SHP77 (cell line): ENCODE measurements around the gene HOXD1.

ENCODE experiments used
- DNase-seq, 2 experiments: peaks; one replicate each; lab custom pipeline; 2025; lab: John Stamatoyannopoulos, UW

HOXD1 gene

DNA sequence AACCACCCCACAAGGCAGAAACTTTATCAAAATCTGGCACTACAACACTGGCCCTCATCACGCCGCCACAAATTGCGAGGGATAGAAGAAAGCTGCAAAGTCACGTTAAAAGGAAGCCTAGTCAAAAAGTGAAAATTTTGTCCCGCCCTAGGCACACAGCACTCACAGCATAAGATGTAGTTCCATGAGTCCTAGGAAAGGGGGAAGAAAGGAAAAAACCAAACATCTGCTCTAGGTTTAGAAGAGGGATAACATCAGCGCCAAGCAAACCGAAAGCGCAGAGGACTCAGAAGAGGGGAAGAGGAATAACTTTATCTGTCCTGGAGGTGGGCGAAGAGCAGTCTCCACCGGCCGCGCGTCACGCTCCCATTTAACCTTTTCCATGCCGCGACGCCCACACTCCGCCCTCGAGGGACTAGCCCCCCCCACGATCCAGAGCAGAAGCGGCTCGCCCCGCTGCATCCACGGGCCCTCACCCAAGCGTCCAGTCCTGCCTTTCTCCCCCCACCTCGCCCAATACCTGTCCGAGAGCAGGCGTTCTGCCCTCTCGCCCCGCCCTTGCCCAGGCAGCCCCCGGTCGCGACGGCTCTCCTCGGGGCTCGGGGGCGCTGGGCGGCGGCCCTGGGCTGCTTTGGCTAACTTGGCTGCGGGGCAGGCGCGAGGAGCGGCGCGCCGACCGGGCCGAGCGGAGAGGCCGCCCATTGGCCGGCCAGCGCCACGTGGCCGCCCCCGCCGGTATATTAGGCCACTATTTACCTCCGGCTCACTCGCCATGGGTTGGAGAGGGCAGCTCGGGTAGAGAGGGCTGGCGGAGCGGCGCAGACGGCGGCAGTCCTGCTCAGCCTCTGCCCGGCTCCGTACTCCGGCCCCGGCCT lies at the start of gene HOXD1:
HOXD1 (plus strand) TSS at position 770 of the 875 bp plus-strand sequence. CDS start 134 bp downstream, outside the sequence.
- peak; percentile 30 to 36 for DNase-seq

DNA sequence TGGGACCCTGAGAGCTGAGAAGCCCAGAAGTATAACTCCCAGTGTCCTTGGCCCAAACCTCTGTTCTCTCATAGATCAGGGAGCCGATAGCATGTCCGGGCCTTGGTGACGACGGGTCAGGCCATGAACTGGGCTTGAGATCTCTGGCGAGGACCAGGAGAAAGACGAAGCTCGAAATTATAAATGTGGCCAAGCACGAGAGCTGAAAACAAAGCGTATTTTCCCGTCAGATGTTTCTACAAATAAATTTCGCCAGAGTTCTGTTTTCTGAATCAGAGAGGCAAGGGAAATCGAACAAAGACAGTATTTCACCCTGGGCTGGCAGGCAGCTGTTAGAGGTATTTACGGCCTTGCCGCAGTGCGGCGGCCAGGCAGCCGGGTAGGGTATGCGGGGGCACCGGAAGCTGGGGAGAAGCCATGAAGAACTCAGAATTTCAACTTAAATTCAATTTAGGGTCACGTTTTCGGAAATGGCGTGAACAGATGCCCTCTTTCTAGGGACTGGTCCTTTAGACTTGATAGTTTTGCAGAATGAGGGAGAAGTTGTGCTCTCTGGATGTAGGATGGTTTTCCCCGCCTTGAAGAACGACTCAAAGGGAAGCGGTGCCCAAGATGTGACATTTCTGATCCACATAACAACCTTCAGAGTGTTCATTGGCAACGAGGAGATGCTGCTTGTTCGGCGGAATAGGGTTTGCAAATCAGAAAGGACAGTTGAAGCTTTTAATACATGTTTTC lies 49.4 kb upstream of the HOXD1 start:
- no peak for DNase-seq

DNA sequence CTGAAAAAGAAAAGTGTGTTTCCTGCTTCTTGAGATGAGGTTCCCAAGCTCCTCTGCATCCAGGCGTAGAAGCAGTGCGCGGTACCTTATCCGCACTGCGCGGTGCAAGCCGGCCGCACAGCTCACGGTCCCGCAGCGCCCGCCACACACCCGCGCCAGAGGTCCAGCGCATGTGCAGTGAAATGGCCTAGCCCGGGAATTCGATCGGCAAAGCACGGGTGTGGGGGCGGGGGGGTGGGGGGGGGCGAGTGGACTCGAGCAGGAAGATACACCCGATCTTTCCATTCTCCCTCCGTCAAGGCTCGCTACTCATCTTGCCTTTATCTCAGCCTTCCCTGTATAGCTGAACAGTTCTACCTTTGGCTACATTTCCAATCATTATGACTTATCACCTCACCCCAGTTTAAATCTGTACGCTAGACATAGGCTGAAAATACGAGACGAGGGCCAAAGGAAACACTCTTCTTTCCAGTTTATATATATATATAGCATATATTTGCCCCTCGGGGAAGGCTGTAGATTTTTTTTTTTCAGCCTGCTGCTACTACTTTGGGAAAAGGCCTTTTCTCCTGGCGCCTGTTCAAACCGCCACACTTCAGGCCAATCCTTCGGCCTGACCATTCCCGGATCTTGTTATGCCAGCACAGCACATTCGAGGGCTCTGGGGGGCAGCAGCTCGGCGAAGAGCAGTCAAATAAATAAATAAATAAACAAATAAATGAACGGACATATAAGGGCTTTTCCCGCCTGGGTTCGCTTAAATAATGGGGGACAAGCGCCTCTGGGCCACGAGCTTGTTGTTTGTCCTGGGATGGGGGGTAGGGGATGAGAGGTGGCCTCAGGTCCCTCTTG lies 48.6 kb upstream of the HOXD1 start:
- DNase-seq: no peak

DNA sequence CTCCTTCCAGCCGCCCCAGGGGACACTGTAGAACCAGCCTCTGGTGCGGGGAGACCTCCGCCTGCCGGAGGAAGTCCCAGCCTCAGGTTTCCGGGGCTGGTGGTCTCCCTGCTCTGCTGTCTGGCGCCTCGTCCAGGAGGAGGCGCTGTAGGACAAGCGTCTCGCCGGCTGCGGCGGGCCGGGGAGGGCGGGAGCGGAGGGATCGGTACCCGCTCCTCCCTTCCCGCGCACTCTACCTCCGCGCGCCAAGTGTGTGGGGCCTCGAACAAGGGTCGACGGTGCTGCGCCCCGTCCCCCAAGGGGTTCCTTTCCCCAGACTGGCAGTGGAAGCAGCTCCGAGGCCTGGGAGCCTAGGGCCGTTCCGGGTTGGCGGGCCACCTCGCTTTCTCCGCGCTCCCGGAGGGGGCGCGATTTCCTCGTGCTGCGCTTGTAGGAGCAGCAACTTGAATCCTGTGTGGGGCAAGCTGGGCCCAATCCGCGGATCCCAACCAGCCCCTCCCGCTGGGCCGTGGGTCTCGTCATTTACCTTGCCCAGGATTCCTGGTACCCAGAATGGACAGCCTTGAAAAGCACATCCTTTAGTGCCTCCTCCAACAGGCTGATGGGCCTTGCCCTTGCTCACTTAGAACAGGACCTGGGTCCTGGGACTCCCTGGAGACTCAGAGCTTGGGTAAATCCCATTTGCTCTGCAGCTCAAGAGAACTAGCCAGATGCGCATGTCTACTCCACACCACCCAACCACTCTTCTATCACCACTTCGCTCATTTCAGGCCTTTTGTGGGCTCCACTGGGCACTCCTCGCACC lies 47.8 kb upstream of the HOXD1 start:
- peak; percentile 43 to 57 for DNase-seq

- DNase-seq: no peak
These were observed 46.2 kb upstream of the HOXD1 start for GRCh38 chr2:176142281-176142680.

DNA sequence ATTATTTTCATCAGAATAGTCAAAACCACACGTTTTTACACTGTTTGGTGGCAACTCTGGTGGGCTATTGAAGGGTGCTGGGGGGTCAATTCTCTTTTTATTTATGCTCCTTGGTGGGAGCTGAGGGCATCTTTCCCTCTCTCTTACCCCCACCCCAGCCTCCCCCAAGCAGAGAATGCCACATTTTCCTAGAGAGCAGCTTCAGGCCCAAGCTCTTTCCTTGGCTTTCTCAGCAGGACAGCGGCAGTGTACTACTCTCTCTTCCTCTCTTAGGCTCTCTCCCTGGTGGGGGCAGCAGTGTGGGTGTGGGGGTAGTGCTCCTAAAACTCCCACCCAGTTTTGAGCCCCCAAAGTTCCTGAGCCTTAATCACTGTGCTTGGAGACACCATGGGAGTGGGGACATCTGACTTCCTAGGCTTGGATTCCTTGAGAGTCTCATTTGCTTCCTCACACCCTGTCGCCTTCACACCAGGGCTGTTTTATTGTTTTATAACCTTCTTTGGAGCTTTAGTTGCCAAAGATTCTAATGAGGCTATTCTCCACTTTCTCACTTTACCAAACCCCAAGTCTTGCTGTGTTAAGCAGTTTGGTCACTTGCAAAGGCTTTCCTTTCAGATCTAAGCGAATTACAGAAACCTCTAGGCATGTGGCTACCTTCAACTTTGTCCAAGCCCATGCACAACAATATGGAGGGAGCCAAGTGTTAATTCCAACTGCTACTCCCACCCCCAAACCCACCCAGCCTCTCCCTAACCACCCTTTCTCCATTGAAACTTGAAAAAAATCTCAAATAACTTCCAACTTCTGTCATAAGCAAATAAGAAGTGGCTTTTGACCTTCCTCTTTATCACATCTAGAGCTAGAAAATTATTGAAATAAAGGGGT lies 43.1 kb upstream of the HOXD1 start:
- no peak for DNase-seq

DNA sequence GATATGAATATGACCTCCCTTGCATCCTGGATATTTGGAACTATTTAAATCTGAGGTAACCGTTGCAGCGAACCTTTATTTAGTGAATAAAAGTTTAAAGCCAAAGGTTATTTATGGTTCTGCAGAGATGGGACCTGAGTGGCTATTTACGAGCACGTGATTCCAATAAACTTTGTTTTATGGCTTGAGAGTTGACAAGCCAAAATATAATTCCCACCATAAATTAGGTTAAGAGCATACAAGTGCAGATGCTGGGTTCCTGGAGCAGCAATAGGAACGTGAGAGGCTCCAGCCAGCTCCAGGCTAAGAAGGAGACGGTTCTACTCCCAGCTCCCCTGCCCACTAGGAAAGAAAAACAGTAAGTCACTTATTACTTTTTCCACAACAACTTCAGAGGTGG lies 42.4 kb upstream of the HOXD1 start:
- DNase-seq: no peak

DNA sequence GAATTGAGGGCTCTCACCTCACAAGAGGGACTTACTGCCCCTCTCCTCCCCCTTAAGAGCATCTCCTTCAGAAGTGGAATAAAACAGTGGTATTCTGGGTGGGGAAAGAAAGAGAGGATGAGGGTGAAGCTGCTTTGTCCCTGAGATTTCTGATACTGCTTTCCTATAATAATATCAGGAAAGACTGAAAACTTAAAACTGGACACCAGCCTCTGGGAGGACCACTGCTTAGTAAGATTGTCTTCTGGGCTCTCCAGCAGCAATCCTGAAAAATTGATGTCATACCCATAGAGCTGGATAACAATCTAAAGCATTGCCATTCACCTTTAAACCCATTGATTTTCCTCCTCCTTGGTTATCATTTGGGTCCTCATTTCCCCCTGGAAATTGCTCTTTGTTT lies 41.8 kb upstream of the HOXD1 start:
- DNase-seq: no peak

DNA sequence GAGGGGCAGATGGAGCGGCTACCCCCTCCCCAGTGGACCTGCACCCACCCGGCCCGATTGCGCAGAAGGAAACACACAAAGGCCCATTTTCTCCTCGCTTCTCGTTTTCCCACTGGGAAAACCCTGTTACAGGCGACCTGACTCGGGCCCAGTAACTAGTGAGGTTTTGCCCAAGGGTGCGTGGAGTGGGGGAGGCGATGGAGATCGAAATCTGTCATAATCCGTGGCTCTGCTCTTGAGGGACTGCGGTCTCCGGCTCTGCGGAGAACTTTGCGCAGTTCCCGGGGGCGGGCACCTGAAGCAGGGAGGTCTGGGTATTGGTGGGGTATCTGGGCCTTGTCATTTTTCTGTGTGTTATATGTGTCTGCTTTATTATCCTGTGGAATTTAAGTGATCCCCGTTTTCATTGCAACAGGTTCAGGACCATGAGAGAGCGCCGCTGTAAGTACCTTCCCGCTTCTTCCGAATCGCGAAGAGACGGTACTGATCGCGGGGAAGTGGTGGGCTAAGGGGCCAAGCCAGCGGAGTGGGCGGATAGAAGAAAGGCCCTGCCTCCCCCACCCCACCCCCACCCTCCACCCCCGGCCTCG lies 41.2 kb upstream of the HOXD1 start:
- DNase-seq: no peak

GRCh38 chr2:176147800-176148496 lies 40.5 kb upstream of the HOXD1 start:
- DNase-seq: no peak

- no peak for DNase-seq
These were observed 39.6 kb upstream of the HOXD1 start for GRCh38 chr2:176148751-176149421.

DNA sequence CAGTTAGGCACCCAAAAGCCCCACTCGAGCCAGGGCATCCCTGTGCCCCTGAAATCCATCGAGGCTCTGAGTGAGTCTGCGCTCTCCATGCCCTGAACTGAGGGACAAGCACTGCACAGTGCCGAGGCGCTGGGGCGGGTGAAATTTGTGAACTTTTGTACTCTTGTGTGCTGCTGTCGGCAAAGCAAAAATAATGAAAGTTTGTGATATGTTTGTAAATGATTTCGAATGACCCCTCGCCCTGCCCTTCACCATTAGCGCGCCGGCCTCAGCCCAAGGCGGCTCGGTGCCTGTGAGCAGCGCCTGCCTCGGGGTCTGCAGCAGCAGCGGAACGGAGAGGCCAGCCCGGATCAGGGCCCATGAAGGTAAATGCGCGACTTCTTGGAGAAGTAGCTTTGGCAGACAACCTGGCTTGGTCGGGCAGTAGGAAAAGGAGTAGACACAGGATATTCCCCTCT lies 39.0 kb upstream of the HOXD1 start:
- DNase-seq: no peak

DNA sequence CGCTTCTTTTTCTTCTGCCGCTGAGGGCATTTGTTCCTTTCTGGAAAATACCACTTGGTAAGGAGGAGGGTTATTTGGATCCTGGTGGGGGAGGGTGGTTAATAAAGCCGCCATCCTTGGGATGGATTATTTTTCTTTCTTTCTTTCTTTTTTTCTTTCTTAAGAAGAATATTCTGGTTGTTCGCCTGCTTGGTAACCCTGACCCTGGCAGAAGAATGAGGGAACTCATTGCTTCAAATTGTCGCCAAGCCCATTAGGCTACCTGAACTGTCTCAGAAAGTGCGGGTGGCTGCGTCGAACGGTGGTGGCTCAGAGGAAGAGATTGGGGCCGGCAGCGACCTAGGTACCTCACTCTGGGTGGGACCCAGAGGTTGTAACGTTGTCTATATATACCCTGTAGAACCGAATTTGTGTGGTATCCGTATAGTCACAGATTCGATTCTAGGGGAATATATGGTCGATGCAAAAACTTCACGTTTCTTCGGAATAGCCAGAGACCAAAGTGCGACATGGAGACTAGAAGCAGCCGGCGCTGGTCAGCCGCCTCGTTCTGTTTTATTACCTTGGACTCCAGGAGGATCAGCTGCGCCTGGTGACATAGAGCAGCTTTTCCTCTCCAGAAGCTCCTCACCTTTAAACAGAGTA lies 38.4 kb upstream of the HOXD1 start:
- DNase-seq: no peak

- no peak for DNase-seq
These were observed 37.7 kb upstream of the HOXD1 start for GRCh38 chr2:176150584-176151441.

GRCh38 chr2:176151442-176152287 lies 36.8 kb upstream of the HOXD1 start, which contains the start of gene HOXD4:
Gene HOXD4 (plus strand): TSS chr2:176151550. CDS start chr2:176151634, 84 bp downstream.
- DNase-seq: no peak
